Kidney capillary endothelial cell (primary cell): ENCODE measurements around the gene KIF1B.

Experiments
- DNase-seq: peaks from one replicate; pipeline ENCODE4 v3.0.0-alpha.2; 2018; ENCODE audit warnings: low spot score

The KIF1B gene

GRCh38 chr1:10338047-10338446, 127.7 kb downstream of the KIF1B start:
- peak; percentile 24 for DNase-seq

DNA sequence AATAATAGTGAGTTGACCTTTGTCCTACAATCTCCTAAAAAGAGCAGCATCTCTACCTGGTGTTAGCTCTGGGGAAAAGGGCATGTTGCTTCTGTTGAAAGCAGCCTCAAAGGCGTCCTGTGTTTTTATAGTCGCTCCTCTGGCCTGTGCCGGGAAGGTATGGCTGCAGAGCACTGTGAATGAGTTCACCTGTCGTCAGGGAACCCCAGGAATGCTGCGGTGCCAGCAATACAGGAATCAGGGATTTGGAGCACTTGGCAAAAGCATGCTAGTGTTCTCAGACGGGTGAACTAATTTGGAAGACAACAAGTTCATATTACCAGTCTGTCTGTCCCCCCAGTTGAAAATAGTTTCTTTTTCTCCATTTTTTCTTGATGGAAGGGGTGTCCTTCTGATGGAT, 128.2 kb downstream of the KIF1B start:
- no peak for DNase-seq

- DNase-seq = no peak
Observed at GRCh38 chr1:10339036-10339567, 128.7 kb downstream of the KIF1B start.

DNA sequence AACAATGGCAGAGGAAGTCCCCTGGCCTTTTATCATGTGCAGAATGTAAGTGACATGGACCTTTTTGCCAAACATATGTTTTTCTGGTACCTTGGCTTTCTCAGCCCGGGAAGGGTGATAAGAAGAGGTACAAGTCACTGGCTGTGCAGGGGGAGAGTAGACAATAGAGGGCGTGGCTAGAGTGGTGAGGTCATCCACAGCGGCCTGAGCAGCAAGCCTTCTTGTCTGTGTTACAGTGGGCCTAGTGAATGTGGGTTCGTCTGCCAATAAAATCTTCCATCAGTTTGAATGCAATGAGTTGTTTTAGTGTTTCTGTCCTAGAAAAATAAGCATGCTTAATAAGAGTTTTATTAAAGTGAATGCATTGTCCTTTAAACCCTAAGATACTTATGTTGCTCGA, 129.4 kb downstream of the KIF1B start:
- peak; percentile 71 for DNase-seq

DNA sequence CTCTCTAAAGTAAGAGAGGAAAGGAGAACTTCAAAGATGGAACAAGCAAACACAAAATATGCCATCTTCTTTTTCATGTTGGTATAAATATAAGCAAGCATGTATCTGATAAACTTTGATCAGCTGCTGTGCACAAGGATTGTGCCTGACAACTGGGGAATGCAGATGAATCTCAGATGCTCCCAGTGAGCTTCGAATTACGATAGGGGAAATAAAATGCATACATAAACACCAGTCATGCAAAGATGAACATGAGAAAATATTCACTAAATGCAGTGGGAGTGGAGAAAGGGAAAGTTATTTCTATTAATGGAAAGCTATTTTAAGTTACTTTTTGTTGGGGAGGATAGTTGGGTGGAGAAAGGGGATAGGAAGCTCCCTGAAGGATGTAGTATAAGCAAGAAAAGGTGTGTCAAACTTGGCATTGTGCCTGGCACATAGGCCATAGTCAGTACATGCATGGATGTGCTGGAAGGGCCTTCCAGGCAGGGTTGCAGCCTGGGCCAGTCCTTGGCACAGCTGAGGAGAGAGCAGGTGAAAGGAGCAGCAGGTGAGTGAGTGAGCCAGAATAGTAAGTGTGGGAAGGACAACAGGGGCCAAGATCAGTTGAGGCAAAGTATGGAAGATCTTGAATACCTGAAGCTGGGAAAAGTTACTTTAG, 130.7 kb downstream of the KIF1B start:
- DNase-seq = no peak

DNA sequence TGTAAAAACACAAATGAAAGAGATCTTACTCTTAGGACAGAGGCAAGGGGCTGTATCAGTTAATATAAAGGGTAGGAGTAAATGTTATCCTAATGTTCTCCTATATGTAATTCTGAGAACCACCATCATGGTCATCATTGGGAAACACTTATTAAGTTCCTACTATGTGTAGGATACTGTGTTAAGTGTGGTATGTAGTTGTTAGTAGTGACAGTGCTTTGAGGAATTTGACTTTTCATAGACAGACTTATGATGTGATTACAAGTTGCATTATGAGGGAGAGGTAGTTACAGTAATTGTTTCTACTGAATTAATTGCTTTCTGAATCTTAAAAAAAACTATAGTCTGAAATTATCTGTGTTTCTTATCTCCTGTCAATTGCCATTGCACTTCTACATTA, 136.7 kb downstream of the KIF1B start:
- DNase-seq = no peak

DNA sequence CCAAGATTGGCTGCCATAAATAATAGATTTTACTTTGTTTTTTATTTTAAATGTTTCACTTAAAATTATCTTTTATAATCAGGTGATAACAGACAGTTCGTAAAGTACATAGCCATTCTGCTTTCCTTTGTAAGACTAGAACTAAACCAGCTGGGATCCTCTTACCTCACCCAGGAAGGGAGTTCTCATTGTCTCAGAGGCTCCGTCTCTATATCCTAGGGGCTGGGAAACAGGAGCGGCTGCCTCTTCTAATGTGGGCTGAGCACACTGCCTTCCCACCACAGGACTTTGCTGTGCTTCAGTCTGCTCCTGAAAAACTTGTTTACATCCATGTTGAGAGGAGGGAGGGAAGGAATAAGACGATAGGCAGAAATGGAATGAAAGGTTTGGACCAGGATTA, 142.9 kb downstream of the KIF1B start:
- no peak for DNase-seq

GRCh38 chr1:10353693-10354092, 143.3 kb downstream of the KIF1B start:
- no peak for DNase-seq

- DNase-seq = no peak
Observed at GRCh38 chr1:10360045-10360444, 149.7 kb downstream of the KIF1B start.

DNA sequence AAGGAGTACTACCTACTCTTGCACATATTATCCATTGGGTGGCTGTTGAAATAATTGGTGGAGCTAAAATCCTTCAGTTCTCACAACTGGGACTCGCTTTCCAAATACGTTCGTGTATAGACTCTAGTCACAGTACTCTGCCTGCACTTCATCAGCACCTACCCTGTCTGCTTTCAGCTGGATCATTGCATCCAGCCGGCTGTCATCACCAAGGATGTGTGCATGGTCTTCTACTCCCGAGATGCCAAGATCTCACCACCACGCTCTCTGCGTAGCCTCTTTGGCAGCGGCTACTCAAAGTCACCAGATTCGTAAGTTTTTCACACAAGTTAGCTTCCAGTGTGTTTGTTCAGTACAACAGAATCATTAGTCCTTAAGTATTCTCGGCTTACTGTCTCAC, 151.1 kb downstream of the KIF1B start:
- DNase-seq = no peak

- no peak for DNase-seq
Observed at GRCh38 chr1:10368194-10368593, 157.8 kb downstream of the KIF1B start.

DNA sequence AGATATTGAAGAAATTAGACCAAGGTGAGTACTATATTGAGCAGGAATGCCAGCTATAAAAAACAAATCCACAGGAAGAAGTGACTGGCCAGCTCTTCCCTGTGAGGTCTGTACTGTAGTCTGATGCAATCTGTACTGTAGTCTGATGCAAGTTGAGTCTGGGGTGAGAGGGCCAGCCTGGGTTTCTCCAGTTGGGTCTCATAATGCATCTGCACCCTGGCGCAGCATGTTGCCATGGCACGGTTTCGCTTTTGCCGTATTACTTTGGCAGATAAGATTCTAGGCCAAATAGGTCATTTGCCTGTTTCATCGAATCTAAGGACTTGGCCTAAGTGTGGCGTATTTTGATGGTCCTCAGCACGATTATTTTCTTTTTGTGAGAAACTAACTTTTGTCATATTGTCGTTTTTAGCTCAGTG, 164.1 kb downstream of the KIF1B start:
- no peak for DNase-seq

- peak; percentile 48 for DNase-seq
Observed at GRCh38 chr1:10377365-10378029, 167.1 kb downstream of the KIF1B start.

- peak; percentile 55 for DNase-seq
Observed at GRCh38 chr1:10378081-10378841, 167.9 kb downstream of the KIF1B start.

- DNase-seq = no peak
Observed at GRCh38 chr1:10379101-10379620, 168.8 kb downstream of the KIF1B start.

DNA sequence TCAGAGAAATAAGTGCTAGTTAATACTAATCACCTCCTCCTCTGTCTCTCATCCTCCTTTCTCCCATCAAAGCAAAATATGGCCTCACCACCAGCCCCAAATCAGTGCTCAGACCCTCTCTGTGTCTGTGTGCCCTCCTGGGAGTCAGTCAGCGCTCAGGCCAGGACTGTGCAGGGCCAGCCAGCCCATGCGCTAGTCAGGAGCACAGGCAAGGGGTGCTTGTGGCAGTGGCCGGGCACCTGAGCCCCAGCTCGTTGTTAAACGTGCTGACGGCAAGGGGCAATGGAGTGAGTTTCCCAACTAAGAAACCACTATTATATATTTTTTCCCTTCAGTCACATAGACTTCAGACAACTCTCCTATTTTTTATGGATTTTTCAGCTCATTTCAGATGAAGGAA, 169.3 kb downstream of the KIF1B start:
- no peak for DNase-seq

- no peak for DNase-seq
Observed at GRCh38 chr1:10380594-10381275, 170.4 kb downstream of the KIF1B start.

DNA sequence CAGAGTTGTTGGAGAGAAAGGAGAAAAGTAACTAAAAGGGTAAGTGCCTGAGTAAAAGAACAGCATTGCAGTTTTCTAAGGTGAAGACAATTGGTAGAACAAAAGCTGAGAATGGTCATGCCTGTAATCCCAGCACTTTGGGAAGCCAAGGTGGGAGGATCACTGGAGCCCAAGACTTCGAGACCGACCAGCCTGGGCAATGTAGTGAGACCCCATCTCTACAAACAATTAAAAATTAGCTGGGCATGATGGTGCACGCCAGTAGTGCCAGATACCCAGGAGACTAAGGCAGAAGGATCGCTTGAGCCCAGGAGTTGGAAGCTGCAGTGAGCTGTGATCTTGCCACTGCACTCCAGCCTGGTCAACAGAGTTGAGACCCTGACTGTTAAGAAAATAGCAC, 173.3 kb downstream of the KIF1B start:
- no peak for DNase-seq

- DNase-seq = no peak
Observed at GRCh38 chr1:10384219-10384618, 173.8 kb downstream of the KIF1B start.

DNA sequence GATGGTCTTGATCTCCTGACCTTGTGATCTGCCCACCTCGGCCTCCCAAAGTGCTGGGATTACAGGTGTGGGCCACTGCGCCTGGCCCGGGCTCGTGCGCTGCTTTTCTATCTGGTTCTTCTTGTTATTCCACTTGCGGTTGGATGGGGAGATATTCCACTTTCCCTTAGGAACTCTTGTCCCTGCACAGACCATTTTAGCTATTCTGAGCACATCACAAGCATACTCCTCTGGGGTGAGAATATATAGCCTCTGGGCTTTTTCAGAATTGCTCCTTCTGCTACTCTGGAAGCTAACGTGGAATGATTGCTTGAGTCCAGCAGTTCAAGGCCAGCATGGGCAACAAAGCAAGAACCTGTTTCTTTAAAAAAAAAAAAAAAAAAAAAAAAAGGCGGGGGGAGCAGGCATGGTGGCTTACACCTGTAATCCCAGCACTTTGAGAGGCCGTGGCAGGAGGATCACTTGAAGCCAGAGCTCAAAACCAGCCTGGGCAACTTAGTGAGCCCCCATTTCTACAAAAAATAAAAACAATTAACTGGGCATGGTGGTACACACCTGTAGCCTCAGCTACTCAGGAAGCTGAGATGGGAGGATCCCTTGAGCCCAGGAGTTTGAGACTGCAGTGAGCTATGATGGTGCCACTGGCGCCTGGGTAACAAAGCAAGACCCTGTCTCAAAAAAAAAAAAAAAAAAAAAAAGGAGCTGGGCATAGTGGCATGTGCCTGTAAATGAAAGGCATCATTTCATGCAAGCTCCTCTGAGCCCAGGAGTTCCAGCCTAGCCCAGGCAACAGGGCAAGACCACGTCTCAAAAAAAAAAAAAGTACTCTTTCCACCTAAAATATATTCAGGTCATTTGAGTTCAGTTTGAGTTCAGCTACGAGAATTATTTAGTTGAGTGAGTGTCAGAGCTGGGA, 176.6 kb downstream of the KIF1B start:
- no peak for DNase-seq
